Embryonic facial prominence (tissue), 1 donor: ENCODE results near the gene ELOA.
"Not testable (repeated sequence)": the region's sequence is repeated elsewhere in the genome, so short reads cannot be mapped to it uniquely, and the experiment has no call there.

ENCODE experiments used
- DNase-seq: peaks from one replicate; pipeline ENCODE4 v3.0.0-alpha.2; 2016; ENCODE audit errors: extremely low spot score

ELOA gene

GRCh38 chr1:23733281-23733680, 10.0 kb upstream of the ELOA start:
- not testable (repeated sequence) for DNase-seq

DNA sequence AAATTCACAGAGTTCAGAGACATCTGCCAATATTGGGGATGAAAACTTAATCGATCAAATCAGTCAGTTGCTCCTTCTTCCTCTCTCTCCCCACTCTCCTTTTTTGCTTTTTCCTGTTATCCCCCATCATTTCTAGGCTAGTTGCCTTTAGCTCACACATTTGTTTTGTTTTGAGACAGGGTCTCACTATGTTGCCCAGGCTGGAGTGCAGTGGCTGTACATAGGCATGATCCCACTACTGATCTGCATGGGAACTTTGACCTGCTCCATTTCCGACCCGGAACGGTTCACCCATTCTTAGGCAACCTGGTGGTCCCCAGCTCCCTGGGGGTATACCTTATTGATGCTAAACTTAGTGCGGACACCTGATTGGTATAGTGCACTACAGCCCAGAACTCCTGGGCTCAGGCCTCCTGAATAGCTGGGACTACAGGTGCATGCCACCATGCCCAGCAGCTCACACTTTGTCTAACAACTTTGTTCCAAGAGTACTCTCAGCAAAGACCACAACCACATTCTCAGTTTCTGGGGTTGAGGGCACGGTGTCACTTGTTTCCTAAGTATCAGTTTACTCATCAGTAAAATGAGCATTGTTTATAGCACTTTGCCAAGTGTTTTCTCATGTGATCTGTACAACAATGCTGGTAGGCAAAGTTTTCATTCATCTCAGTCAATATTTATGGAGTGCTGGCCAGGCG, 6.7 kb upstream of the ELOA start:
- no peak for DNase-seq

DNA sequence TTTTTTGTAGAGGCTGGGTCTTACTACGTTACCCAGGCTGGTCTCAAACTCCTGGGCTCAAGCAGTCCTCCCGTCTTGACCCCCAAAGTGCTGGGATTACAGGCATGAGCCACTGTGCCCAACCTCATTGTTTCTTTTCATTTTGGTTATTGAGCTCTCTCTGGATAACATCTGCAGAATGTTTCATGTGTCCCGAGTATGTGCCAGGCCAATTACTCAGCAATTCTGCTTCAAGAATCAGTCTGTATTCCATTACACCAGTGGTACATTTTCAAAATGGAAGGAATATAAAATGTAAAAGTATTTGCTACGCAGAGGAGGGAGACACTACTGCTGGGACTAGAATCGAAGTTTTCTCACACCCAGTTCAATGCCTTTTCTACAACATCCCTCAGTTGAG, 1.7 kb upstream of the ELOA start:
- DNase-seq: no peak

DNA sequence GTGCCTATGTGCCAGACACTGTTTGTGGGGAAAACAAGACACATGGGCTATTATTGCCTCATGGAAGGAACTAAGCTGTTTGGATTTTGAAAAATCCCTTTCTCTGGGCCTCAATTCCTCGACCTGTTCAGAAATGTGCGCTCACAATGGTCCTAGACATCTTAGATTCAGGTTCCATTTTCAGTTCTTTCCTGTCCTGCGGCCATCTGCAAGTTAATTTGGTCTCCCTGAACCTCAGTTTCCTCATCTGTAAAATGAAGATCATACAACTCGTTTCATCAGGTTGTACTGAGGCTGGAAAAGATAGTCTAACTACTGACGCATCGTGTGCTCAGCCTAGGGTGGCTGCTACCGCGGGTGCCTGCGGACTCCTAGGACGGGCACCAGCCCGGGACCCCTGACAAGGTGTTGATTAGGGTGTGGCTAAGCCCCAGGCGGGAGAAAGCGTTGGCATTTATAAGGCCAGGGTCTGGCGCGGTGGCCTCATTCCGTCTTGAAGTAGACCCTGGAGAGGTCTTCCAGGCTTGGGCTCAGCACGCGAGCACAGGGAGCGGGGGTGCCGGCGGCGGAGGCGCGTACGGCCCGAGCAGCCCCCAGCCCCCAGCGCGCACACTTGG, 493 bp upstream of the ELOA start:
- DNase-seq: no peak

DNA sequence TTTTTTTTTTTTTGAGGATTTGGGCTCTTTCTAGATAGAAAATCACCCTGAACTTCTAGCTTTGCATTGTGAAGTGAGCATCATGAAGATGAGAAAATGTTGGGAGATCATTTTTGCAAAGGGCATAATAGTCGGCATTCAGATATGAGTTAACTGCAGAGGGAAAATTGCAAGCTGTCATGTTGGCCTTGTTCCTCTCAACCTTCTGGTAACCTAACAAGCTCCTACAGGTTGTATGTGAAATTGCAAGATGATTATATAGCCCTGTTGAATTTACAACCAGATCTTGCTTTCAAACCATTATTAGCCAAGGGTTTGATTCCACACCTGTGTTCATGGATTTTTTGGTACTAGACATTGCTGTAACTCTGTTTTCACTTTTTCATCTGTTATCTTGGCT, 2.2 kb downstream of the ELOA start:
- no peak for DNase-seq

DNA sequence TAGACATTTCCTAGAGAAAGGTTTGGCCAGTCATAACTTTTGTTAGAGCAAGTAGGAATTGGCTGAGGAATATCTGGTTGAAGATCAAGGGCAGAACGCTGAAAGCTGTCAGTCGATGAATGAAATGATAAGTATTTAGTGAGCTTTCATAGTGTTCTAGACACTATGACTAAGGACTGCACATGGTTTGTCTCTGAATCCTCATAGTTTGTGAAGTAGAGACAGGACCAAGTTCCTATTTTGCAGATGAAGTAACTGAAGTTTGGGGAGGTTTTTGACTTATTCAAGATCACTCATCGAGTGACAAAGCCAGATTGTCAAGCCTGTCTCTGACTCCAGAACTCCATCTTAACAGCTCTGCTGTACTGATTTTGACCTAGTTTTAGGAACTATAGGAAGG, 4.7 kb downstream of the ELOA start:
- DNase-seq: no peak

- no peak for DNase-seq
Measured at GRCh38 chr1:23751050-23751814, 8.0 kb downstream of the ELOA start.

GRCh38 chr1:23751815-23752200, 8.5 kb downstream of the ELOA start:
- no peak for DNase-seq

DNA sequence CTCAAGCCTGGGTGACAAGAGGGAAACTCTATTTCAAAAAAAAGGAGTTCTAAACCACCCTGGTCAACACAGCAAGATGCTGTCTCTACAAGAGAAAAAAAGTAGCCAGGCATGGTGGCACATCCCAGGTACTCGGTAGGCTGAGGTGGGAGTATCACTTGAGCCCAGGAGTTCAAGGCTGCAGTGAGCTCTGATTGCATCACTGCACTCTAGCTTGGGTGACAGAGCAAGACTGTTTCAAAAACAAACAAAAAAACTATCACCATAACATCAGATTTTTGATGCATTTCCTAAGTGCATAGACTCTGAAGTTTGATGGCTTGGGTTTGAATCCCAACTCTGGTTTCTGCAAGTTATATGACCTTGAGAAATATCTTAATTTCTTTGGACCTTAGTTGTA, 9.6 kb downstream of the ELOA start:
- DNase-seq: no peak

DNA sequence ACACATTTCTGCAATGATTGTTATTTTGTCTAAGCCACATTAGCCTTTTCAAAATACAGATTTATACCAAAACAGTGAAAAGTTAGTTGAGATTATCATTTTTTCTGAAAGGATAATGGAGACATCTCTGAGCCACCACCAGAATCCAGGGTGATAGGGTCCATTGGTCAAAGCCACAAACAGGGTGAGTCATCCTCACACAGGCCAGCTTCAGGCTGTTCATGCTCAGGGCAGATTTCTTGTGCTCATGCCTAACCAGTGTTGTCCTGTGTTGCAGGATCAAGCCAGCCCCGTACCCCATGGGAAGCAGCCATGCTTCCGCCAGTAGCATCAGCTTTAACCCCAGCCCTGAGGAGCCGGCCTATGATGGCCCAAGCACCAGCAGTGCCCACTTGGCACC, 13.4 kb downstream of the ELOA start:
- no peak for DNase-seq

GRCh38 chr1:23757812-23758211, 14.5 kb downstream of the ELOA start:
- DNase-seq: no peak

DNA sequence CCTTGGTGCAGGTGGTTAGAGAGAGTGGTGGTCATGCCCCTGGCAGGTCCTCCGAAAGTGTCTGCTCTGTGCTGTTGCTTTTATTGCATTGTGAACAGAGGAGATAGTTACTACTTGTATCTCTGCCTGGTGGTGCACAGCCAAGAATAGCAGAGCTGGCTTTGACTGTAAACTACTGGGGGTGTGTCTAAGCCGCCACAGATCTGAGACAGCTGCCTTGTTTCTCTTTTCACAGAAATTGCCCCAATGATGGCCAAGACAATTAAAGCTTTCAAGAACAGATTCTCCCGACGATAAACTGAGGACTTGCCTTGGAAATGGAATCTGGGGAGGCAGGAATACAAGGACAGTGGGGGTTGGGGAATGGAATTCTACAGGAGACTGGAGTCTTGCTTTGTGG, 16.0 kb downstream of the ELOA start:
- no peak for DNase-seq

GRCh38 chr1:23763041-23763577, 19.8 kb downstream of the ELOA start:
- no peak for DNase-seq

DNA sequence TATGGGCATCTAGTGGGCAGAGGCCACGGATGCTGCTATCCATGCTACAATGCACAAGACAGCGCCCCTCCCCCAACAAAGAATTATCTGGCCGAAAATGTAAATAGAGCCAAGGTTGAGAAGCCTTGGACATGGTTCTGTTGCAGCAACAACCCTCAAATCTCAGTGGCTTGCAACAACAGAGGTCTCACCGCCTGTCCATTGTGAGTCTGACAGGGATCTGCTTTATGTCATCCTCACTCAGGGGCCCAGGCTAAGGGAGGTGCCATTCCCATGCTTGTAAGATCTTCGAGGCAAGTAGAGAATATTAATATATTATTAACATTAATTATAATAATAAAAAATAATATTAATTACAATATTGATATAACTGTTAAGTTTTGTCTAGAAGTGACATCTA, 25.5 kb downstream of the ELOA start:
- no peak for DNase-seq

GRCh38 chr1:23772049-23772853, 29.0 kb downstream of the ELOA start:
- DNase-seq: no peak

GRCh38 chr1:23772854-23773242, 29.6 kb downstream of the ELOA start:
- DNase-seq: no peak

- DNase-seq: no peak
Measured at GRCh38 chr1:23774174-23774880, 31.1 kb downstream of the ELOA start.

- DNase-seq: no peak
Measured at GRCh38 chr1:23776217-23776616, 32.9 kb downstream of the ELOA start.

DNA sequence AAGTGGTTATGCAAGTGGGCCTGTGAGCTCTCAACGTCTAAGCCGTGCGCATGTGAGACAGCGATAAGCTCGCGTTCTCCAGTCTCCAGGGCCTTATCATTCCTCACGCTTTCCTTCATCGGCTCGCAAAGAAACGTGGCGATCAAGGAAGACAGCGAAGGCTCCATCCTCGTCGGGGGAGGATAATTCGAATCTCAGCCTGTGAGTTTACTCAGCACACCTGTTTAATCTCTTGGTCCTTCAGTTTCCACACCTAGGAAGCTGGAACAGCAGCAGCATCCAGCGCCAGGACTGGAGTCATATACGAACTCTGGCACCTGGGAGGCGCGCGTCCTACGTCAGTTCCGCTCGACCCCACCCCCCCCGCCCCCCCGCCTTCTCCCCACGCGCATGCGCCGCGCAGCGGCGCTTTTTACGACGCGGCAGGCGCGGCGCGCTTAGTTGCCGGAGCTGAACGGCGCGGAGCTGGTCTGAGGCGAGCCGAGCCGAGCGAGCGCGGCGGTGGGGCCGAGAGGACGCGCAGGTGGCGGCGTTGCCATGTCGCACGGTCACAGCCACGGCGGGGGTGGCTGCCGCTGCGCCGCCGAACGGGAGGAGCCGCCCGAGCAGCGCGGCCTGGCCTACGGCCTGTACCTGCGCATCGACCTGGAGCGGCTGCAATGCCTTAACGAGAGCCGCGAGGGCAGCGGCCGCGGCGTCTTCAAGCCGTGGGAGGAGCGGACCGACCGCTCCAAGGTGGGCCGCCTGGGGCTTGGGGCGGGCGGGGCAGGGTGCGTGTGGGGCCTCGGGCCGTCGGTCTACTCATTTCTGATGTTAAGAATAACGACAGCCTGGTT, 34.9 kb downstream of the ELOA start, which contains the start of gene PITHD1:
Gene PITHD1 (plus strand): TSS at position 440 of the 836 bp plus-strand sequence. CDS start 98 bp downstream, at position 538.
- DNase-seq: peak; percentile 79

- no peak for DNase-seq
Measured at GRCh38 chr1:23779826-23780371, 36.6 kb downstream of the ELOA start.
